GM19372 (cell line): ENCODE data around the gene GALNT5.

Source experiments
- ATAC-seq: cut with Tn5 transposase; IDR thresholded peaks from one replicate; pipeline ENCODE4 v1.9.1; 2021; ENCODE audit warnings: mild to moderate bottlenecking, low read depth, moderate library complexity; ENCODE audit not compliant: unreplicated experiment

The GALNT5 gene

GRCh38 chr2:157355618-157356017 lies 98.1 kb downstream of the GALNT5 start:
- no peak for ATAC-seq

- ATAC-seq: no peak
These were observed 102.1 kb downstream of the GALNT5 start for GRCh38 chr2:157359628-157360027.

- ATAC-seq: no peak
These were observed 104.0 kb downstream of the GALNT5 start for GRCh38 chr2:157361526-157361925.

GRCh38 chr2:157362627-157363026 lies 105.1 kb downstream of the GALNT5 start:
- ATAC-seq: no peak

GRCh38 chr2:157363612-157364101 lies 106.2 kb downstream of the GALNT5 start:
- peak; percentile 42 for ATAC-seq
